ENCODE results near the gene HEPACAM2. TPM values are rescaled to one million over a fixed set of nuclear protein-coding genes. Genes with fewer than 3 reads are reported as not detected.

HEPACAM2 gene
- 0.89 TPM for total RNA-seq

GRCh38 chr7:93226310-93226709 is at the start of gene HEPACAM2:
HEPACAM2 (minus strand) TSS chr7:93226469.
- no peak for DNase-seq

GRCh38 chr7:93265220-93265619 is 39.0 kb upstream of the HEPACAM2 start:
- DNase-seq, result no peak

- DNase-seq, result no peak
These were observed 36.3 kb upstream of the HEPACAM2 start for GRCh38 chr7:93262535-93262934.

GRCh38 chr7:93258661-93259060 is 32.4 kb upstream of the HEPACAM2 start:
- no peak for DNase-seq

- DNase-seq, result no peak
These were observed 23.4 kb upstream of the HEPACAM2 start for GRCh38 chr7:93249491-93250148.

GRCh38 chr7:93245525-93246432 is 19.5 kb upstream of the HEPACAM2 start:
- no peak for DNase-seq

- no peak for DNase-seq
These were observed 15.8 kb upstream of the HEPACAM2 start for GRCh38 chr7:93242106-93242505.

- DNase-seq, result no peak
These were observed 13.6 kb upstream of the HEPACAM2 start for GRCh38 chr7:93239824-93240223.

- DNase-seq, result no peak
These were observed 12.5 kb upstream of the HEPACAM2 start for GRCh38 chr7:93238748-93239147.

- DNase-seq, result no peak
These were observed 11.9 kb upstream of the HEPACAM2 start for GRCh38 chr7:93238131-93238530.

- DNase-seq, result no peak
These were observed 9.3 kb upstream of the HEPACAM2 start for GRCh38 chr7:93235541-93235940.

- no peak for DNase-seq
These were observed 6.4 kb upstream of the HEPACAM2 start for GRCh38 chr7:93232673-93233018.

GRCh38 chr7:93231799-93232672 is 5.8 kb upstream of the HEPACAM2 start, which contains the start of gene VPS50:
VPS50 (plus strand) TSS chr7:93232366; CDS start chr7:93232468, 102 bp downstream.
- peak; percentile 95 for DNase-seq

- DNase-seq, result no peak
These were observed 5.0 kb upstream of the HEPACAM2 start for GRCh38 chr7:93231259-93231658.

GRCh38 chr7:93228302-93228701 is 2.0 kb upstream of the HEPACAM2 start:
- peak; percentile 10 for DNase-seq

- DNase-seq, result no peak
These were observed 6.4 kb downstream of the HEPACAM2 start for GRCh38 chr7:93219868-93220267.

- no peak for DNase-seq
These were observed 7.1 kb downstream of the HEPACAM2 start for GRCh38 chr7:93218997-93219827.

- no peak for DNase-seq
These were observed 13.4 kb downstream of the HEPACAM2 start for GRCh38 chr7:93212881-93213280.

- no peak for DNase-seq
These were observed 14.9 kb downstream of the HEPACAM2 start for GRCh38 chr7:93211228-93211818.

- DNase-seq, result no peak
These were observed 21.2 kb downstream of the HEPACAM2 start for GRCh38 chr7:93205046-93205445.

- no peak for DNase-seq
These were observed 22.8 kb downstream of the HEPACAM2 start for GRCh38 chr7:93203496-93203895.
